K562 (cell line): ENCODE measurements around the gene S100A4. TPM values are rescaled to one million over a fixed set of nuclear protein-coding genes. Genes with fewer than 3 reads are reported as not detected.
A peak's percentile ranks its signal among the peaks of the same experiment; 100 is the strongest.

ENCODE experiments used
- ETV6 ChIP-seq, 3 experiments: fragments of 150-350 bp in 1 of 3; sonication (generic) in 1 of 3; formaldehyde crosslinking in 1 of 3; IDR thresholded peaks; 2 replicates each; pipeline versions ENCODE4 v1.6.1 to v1.8.0; 2014 to 2022; ENCODE audit warnings: borderline replicate concordance in 2 of 3, low read depth in 2 of 3, antibody characterized with exemption in 1 of 3, low read length in 1 of 3, mild to moderate bottlenecking in 1 of 3, missing genetic modification reagents in 1 of 3
- EWSR1 ChIP-seq: fragments of 450-650 bp; IDR thresholded peaks from 2 replicates; pipeline ENCODE4 v1.6.1; 2018; ENCODE audit warnings: borderline replicate concordance, mild to moderate bottlenecking, low read depth, moderate library complexity; ENCODE audit not compliant: partially characterized antibody
- IFI16 ChIP-seq: fragments of 250-450 bp; sonication (Bioruptor Pico); IDR thresholded peaks from 2 replicates; pipeline ENCODE4 v2.1.2; 2022; ENCODE audit warnings: mild to moderate bottlenecking, inconsistent platforms
- NR2F6 ChIP-seq: fragments of 450-650 bp; formaldehyde crosslinking; IDR thresholded peaks from 2 replicates; pipeline ENCODE4 v1.4.0; 2020; ENCODE audit warnings: mild to moderate bottlenecking
- SMAD2 ChIP-seq: fragments of 150-350 bp; IDR thresholded peaks from 2 replicates; pipeline ENCODE4 v1.6.1; 2014; ENCODE audit warnings: low read depth, mild to moderate bottlenecking, low read length
- STAG1 ChIP-seq: sonication (generic); formaldehyde crosslinking; IDR thresholded peaks from 2 replicates; pipeline ENCODE4 v1.5.0; 2020; ENCODE audit warnings: missing genetic modification reagents, borderline replicate concordance
- TEAD1 ChIP-seq, 2 experiments: fragments of 450-650 bp in 1 of 2; sonication (generic) in 1 of 2; formaldehyde crosslinking; IDR thresholded peaks; 2 replicates each; pipeline versions ENCODE4 v1.4.0 to v1.8.0; 2020 to 2022; ENCODE audit warnings: mild to moderate bottlenecking in 2 of 2, missing genetic modification reagents in 1 of 2
- TEAD2 ChIP-seq: fragments of 450-650 bp; IDR thresholded peaks from 2 replicates; pipeline ENCODE4 v1.6.1; 2016; ENCODE audit warnings: missing genetic modification characterization, control low read depth, missing compliant biosample characterization
- ZNF23 ChIP-seq: fragments of 250-450 bp; sonication (Bioruptor Pico); IDR thresholded peaks from 2 replicates; pipeline ENCODE4 v1.4.0; 2020; ENCODE audit warnings: mild to moderate bottlenecking
- ZNF431 ChIP-seq: sonication (generic); formaldehyde crosslinking; IDR thresholded peaks from 2 replicates; pipeline ENCODE4 v1.8.0; 2022; ENCODE audit warnings: mild to moderate bottlenecking, missing genetic modification reagents
- polyA plus RNA-seq, 8 experiments: library from polyadenylated mRNA; depleted of rRNA in 4 of 8; stranded (reverse) in 5 of 8; unstranded in 3 of 8; fragments of >200 nt; fragmentation: Nextera tagmentation in 2 of 8; fragmentation: Illumina TruSeq in 1 of 8; extraction: Ambion mirVana in 2 of 8; extraction: Trizol in 1 of 8; gene quantifications; 2 replicates each; pipeline versions ENCODE4 v1.2.1 to v1.2.3, GENCODE V29; 2011 to 2014; ENCODE audit warnings: inconsistent platforms in 1 of 8, missing spikeins in 1 of 8
- total RNA-seq, 7 experiments: library from RNA; depleted of rRNA in 6 of 7; stranded (reverse); fragments of >200 nt in 6 of 7; fragmentation: Illumina TruSeq in 2 of 7; extraction: Trizol in 2 of 7; gene quantifications; 2 replicates each; pipeline versions ENCODE4 v1.2.1 to v1.2.3, GENCODE V29; 2011 to 2021; ENCODE audit warnings: low replicate concordance in 1 of 7
- TF ChIP-seq, protein P1 (sequence below): fragments of 200-600 bp; sonication (generic); IDR thresholded peaks from one replicate; pipeline ENCODE4 v1.6.1; 2012; ENCODE audit warnings: mild to moderate bottlenecking, low read depth, low read length, inconsistent platforms
- TF ChIP-seq, protein P2 (sequence below): fragments of 250-450 bp; sonication (Bioruptor Pico); IDR thresholded peaks from 2 replicates; pipeline ENCODE4 v1.8.0; 2021; ENCODE audit warnings: moderate library complexity, mild to moderate bottlenecking, inconsistent platforms

The S100A4 gene
- total and polyA plus RNA-seq, 9 of the 15 experiments (the other 6 are each of a cell fraction or from before 2014, with no cell fraction given) = 3.7 to 20.1 (median 11.2) TPM

GRCh38 chr1:153568367-153569099 lies 22.9 kb upstream of the S100A4 start (continued):
- TF ChIP-seq TEAD2 (tag) = 0 out of 2 replicates have a peak, but pooled peaks have one; percentile 7
- TF ChIP-seq SMAD2 = no peak
- no peak for TF ChIP-seq ZNF23 (CRISPR knock-in tag)
- TF ChIP-seq IFI16 (CRISPR knock-in tag) = no peak
- peak; percentile 51; the same call in 1 of the 2 replicates for TF ChIP-seq STAG1 (CRISPR knock-in tag)
- TF ChIP-seq ETV6 (IDR thresholded peaks at IDR 0.05; ENCODE audit: borderline replicate concordance in 1 of 2, low read depth in 2 of 2, low read length in 1 of 2) = no peak
- no peak for TF ChIP-seq ETV6 (CRISPR knock-in tag; IDR thresholded peaks at IDR 0.05; ENCODE audit: borderline replicate concordance)
- no peak for TF ChIP-seq EWSR1
- TF ChIP-seq TEAD1 (CRISPR knock-in tag; IDR thresholded peaks at IDR 0.05) = peak in 1 of 2 experiments; percentile 52; a peak in 2 of 4 replicates
- TF ChIP-seq, protein P1, sequence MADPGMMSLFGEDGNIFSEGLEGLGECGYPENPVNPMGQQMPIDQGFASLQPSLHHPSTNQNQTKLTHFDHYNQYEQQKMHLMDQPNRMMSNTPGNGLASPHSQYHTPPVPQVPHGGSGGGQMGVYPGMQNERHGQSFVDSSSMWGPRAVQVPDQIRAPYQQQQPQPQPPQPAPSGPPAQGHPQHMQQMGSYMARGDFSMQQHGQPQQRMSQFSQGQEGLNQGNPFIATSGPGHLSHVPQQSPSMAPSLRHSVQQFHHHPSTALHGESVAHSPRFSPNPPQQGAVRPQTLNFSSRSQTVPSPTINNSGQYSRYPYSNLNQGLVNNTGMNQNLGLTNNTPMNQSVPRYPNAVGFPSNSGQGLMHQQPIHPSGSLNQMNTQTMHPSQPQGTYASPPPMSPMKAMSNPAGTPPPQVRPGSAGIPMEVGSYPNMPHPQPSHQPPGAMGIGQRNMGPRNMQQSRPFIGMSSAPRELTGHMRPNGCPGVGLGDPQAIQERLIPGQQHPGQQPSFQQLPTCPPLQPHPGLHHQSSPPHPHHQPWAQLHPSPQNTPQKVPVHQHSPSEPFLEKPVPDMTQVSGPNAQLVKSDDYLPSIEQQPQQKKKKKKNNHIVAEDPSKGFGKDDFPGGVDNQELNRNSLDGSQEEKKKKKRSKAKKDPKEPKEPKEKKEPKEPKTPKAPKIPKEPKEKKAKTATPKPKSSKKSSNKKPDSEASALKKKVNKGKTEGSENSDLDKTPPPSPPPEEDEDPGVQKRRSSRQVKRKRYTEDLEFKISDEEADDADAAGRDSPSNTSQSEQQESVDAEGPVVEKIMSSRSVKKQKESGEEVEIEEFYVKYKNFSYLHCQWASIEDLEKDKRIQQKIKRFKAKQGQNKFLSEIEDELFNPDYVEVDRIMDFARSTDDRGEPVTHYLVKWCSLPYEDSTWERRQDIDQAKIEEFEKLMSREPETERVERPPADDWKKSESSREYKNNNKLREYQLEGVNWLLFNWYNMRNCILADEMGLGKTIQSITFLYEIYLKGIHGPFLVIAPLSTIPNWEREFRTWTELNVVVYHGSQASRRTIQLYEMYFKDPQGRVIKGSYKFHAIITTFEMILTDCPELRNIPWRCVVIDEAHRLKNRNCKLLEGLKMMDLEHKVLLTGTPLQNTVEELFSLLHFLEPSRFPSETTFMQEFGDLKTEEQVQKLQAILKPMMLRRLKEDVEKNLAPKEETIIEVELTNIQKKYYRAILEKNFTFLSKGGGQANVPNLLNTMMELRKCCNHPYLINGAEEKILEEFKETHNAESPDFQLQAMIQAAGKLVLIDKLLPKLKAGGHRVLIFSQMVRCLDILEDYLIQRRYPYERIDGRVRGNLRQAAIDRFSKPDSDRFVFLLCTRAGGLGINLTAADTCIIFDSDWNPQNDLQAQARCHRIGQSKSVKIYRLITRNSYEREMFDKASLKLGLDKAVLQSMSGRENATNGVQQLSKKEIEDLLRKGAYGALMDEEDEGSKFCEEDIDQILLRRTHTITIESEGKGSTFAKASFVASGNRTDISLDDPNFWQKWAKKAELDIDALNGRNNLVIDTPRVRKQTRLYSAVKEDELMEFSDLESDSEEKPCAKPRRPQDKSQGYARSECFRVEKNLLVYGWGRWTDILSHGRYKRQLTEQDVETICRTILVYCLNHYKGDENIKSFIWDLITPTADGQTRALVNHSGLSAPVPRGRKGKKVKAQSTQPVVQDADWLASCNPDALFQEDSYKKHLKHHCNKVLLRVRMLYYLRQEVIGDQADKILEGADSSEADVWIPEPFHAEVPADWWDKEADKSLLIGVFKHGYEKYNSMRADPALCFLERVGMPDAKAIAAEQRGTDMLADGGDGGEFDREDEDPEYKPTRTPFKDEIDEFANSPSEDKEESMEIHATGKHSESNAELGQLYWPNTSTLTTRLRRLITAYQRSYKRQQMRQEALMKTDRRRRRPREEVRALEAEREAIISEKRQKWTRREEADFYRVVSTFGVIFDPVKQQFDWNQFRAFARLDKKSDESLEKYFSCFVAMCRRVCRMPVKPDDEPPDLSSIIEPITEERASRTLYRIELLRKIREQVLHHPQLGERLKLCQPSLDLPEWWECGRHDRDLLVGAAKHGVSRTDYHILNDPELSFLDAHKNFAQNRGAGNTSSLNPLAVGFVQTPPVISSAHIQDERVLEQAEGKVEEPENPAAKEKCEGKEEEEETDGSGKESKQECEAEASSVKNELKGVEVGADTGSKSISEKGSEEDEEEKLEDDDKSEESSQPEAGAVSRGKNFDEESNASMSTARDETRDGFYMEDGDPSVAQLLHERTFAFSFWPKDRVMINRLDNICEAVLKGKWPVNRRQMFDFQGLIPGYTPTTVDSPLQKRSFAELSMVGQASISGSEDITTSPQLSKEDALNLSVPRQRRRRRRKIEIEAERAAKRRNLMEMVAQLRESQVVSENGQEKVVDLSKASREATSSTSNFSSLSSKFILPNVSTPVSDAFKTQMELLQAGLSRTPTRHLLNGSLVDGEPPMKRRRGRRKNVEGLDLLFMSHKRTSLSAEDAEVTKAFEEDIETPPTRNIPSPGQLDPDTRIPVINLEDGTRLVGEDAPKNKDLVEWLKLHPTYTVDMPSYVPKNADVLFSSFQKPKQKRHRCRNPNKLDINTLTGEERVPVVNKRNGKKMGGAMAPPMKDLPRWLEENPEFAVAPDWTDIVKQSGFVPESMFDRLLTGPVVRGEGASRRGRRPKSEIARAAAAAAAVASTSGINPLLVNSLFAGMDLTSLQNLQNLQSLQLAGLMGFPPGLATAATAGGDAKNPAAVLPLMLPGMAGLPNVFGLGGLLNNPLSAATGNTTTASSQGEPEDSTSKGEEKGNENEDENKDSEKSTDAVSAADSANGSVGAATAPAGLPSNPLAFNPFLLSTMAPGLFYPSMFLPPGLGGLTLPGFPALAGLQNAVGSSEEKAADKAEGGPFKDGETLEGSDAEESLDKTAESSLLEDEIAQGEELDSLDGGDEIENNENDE = no peak
- TF ChIP-seq ZNF431 (CRISPR knock-in tag) = 0 out of 2 replicates have a peak, but pooled peaks have one; percentile 44
- TF ChIP-seq, protein P2, sequence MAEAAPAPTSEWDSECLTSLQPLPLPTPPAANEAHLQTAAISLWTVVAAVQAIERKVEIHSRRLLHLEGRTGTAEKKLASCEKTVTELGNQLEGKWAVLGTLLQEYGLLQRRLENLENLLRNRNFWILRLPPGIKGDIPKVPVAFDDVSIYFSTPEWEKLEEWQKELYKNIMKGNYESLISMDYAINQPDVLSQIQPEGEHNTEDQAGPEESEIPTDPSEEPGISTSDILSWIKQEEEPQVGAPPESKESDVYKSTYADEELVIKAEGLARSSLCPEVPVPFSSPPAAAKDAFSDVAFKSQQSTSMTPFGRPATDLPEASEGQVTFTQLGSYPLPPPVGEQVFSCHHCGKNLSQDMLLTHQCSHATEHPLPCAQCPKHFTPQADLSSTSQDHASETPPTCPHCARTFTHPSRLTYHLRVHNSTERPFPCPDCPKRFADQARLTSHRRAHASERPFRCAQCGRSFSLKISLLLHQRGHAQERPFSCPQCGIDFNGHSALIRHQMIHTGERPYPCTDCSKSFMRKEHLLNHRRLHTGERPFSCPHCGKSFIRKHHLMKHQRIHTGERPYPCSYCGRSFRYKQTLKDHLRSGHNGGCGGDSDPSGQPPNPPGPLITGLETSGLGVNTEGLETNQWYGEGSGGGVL (CRISPR knock-in tag) = no peak
- no peak for TF ChIP-seq NR2F6 (CRISPR knock-in tag)
